CD4-positive, alpha-beta memory T cell (primary cell): Measurements from ENCODE around the gene TAF4B. TPM values are rescaled to one million over a fixed set of nuclear protein-coding genes. Genes with fewer than 3 reads are reported as not detected.

Experiments
- CTCF ChIA-PET: fragments of 350-600 bp; sonication (Branson Sonifier 250); formaldehyde crosslinking; loops from one replicate; lab custom pipeline; 2021; ENCODE audit warnings: inconsistent platforms; ENCODE audit not compliant: partially characterized antibody; lab: Charles Lee
- POLR2A ChIA-PET: fragments of 350-600 bp; sonication (Branson Sonifier 250); formaldehyde crosslinking; loops from one replicate; lab custom pipeline; 2021; ENCODE audit not compliant: partially characterized antibody; lab: Charles Lee
- DNase-seq, 5 donors: peaks; one replicate each; pipeline versions ENCODE4 v3.0.0 to v3.0.0-alpha.2; 2020 to 2022; ENCODE audit warnings: mixed read lengths in 1 of 5
- H3K27ac ChIP-seq: one replicate; pipeline ENCODE4 v1.7.0; 2013; ENCODE audit warnings: low read depth, low read length
- H3K27me3 ChIP-seq: 2 replicates; pipeline ENCODE4 v1.7.0; 2013; ENCODE audit warnings: mild to moderate bottlenecking, low read length, moderate library complexity; ENCODE audit not compliant: insufficient read depth
- H3K36me3 ChIP-seq: 2 replicates; pipeline ENCODE4 v1.7.0; 2013; ENCODE audit warnings: mild to moderate bottlenecking, low read length, moderate library complexity; ENCODE audit not compliant: insufficient read depth
- H3K4me1 ChIP-seq: 2 replicates; pipeline ENCODE4 v1.7.0; 2013; ENCODE audit warnings: mild to moderate bottlenecking, low read length, moderate library complexity; ENCODE audit not compliant: insufficient read depth
- H3K4me3 ChIP-seq, 2 donors: one replicate each; pipeline ENCODE4 v1.7.0; 2013; ENCODE audit warnings: low read length in 2 of 2, mild to moderate bottlenecking in 1 of 2
- H3K9me3 ChIP-seq, 2 donors: one replicate each; pipeline ENCODE4 v1.7.0; 2013; ENCODE audit warnings: low read length in 2 of 2, control low read depth in 1 of 2; ENCODE audit not compliant: control insufficient read depth in 1 of 2
- H3K27ac Mint-ChIP-seq, 7 donors: one replicate each; pipeline ENCODE4 v1.8.0; 2020 to 2021; ENCODE audit warnings: mixed read lengths in 7 of 7, mild to moderate bottlenecking in 6 of 7, inconsistent platforms in 3 of 7, moderate library complexity in 3 of 7
- H3K27me3 Mint-ChIP-seq, 2 donors: one replicate each; pipeline ENCODE4 v1.8.0; 2020 to 2021; ENCODE audit warnings: mixed read lengths in 2 of 2
- H3K36me3 Mint-ChIP-seq, 2 donors: one replicate each; pipeline ENCODE4 v1.8.0; 2020 to 2021; ENCODE audit warnings: mixed read lengths in 2 of 2, inconsistent platforms in 1 of 2, mild to moderate bottlenecking in 1 of 2
- H3K4me1 Mint-ChIP-seq, 4 donors: one replicate each; pipeline ENCODE4 v1.8.0; 2020 to 2021; ENCODE audit warnings: mixed read lengths in 4 of 4, mild to moderate bottlenecking in 1 of 4
- H3K4me3 Mint-ChIP-seq, 8 donors: one replicate each; pipeline ENCODE4 v1.8.0; 2020 to 2021; ENCODE audit warnings: mixed read lengths in 8 of 8, mild to moderate bottlenecking in 7 of 8, moderate library complexity in 6 of 8, inconsistent platforms in 3 of 8
- H3K9me3 Mint-ChIP-seq, 8 donors: one replicate each; pipeline ENCODE4 v1.8.0; 2020 to 2021; ENCODE audit warnings: mixed read lengths in 8 of 8, mild to moderate bottlenecking in 5 of 8, inconsistent platforms in 3 of 8, moderate library complexity in 1 of 8
- intact Hi-C: fragments of 100-400 bp; cut with micrococcal nuclease; formaldehyde crosslinking; loops from one replicate; pipeline ENCODE4 v1.15.1; 2023
- polyA plus RNA-seq, 2 donors: library from polyadenylated mRNA; unstranded; fragments of 300-500 nt; fragmentation: Illumina TruSeq; gene quantifications; one replicate each; pipeline ENCODE4 v1.2.3, GENCODE V29; 2021
- total RNA-seq, 2 experiments: library from RNA; stranded (reverse); gene quantifications; one replicate each; pipeline ENCODE4 v1.2.3, GENCODE V29; 2021

Gene TAF4B
- total and polyA plus RNA-seq, 4 experiments from 2014 or later: 4.9 to 8.1 (median 7.0) TPM

DNA sequence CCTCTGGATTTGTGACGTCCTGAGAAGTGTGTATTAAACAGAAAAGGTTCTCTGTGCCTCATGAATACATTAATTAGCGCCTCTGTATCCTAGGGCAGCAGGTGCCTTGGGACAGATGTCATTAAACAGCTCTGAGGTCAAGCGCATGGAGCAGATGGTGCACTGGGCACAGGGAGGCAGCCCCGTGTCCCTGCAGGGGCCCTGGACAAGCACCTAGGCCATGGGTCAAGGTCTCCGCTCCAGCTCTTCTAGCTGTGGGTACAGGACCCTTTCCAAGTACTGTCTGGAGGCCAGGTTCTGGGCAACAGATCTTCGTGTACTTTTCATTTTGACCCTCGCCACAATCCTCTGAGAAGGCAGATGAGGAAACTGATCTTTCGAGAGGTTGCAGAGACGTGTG lies 195.7 kb downstream of the TAF4B start:
- no peaks in the 10 kb centered on the region for H3K27me3 ChIP-seq
- CTCF ChIA-PET: no interaction called here
- DNase-seq: no peak
- no peaks in the 10 kb centered on the region for H3K9me3 ChIP-seq
- POLR2A ChIA-PET: no interaction called here
- H3K4me3 ChIP-seq: no peak overlapping the region
- H3K9me3 Mint-ChIP-seq: no peaks in the 10 kb centered on the region
- peaks cover 0 to 1% of the 10 kb centered on the region in 2 donors for H3K27me3 Mint-ChIP-seq
- intact Hi-C loops: no loop called here
- H3K4me1 ChIP-seq: no peaks in the 10 kb centered on the region
- H3K4me3 Mint-ChIP-seq: no peak overlapping the region
- H3K36me3 Mint-ChIP-seq: no peaks in the 10 kb centered on the region
- H3K4me1 Mint-ChIP-seq: no peaks in the 10 kb centered on the region
- H3K27ac Mint-ChIP-seq: no peak overlapping the region
- no peaks in the 10 kb centered on the region for H3K36me3 ChIP-seq
- no peak overlapping the region for H3K27ac ChIP-seq

DNA sequence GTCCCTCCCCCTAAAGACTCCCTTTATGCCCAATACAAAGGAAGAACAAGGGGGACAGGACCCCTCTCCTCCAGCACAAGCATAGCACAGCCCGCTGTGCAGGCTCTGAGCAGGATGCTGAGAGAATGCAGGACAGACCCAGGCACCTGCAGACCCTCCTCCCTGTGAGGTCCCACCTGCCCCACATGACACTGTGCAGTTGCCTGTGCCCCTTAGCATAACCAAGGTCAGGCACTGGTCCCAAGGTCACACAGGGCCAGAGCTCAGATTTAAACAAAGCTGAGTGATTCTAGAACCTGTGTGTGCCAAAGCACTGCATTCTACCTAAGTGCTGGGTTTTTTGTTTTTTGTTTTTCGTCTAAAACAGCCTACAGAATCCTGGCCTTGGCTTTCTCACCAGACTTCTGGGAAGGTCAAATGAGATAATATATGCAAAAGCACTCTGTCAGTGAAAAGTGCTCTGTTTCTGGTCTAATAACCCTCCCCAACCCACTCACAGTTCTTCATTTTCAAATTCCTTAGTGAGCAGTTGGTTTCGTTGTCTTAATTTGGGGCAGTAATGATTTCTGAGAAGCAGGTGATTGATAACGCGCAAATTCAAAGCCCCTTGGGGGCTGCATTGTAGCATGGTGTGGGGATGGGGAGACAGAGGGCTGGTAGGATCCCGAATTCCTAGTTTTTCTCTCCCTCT lies 196.4 kb downstream of the TAF4B start:
- Histone ChIP-seq H3K27me3 (no peaks in the 10 kb centered on the region), H3K36me3 (no peaks in the 10 kb centered on the region), H3K4me1 (no peaks in the 10 kb centered on the region), H3K9me3 (no peaks in the 10 kb centered on the region), H3K4me3 (no peak overlapping the region), H3K27ac (no peak overlapping the region)
- no peaks in the 10 kb centered on the region for H3K4me1 Mint-ChIP-seq
- H3K27ac Mint-ChIP-seq: no peak overlapping the region
- no peak for DNase-seq
- no peaks in the 10 kb centered on the region for H3K36me3 Mint-ChIP-seq
- H3K9me3 Mint-ChIP-seq: no peaks in the 10 kb centered on the region
- intact Hi-C loops: no loop called here
- no peak overlapping the region for H3K4me3 Mint-ChIP-seq
- H3K27me3 Mint-ChIP-seq: peaks cover 0 to 1% of the 10 kb centered on the region in 2 donors
- POLR2A ChIA-PET: no interaction called here
- CTCF ChIA-PET: no interaction called here

DNA sequence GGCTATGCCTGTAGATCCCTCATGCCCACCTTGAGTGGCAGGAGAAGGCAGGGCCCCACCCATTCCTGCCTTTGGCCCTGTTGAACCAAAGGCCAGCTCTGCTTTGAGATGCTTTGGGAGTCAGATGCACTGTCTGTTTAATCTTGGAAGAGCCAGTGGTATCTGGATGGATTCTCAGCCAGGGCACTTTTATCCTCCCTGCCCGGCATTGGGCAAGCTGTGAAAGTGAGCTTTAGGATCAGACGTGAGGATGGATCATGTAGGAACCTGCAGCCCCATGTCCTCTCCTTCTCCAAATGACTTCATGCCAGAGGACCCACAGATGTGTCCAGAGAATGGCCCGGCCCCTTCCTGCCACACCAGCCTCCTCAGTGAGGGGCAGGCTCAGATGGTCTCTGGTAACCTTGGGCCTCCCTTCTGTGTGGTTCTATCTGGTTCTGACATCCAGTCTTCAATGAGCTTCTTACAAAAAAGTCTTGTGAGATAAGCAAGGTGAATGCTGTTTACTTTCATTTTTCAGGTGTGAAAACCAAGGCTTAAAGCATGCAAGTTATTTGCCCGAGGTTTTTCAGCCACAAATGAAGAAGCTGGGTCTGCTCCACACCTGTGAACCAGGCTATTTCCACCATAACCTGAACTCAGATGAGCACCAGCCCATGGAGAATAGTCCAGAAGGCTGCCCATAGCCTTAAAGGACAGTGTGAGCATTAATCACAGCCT lies 198.3 kb downstream of the TAF4B start:
- ChIA-PET CTCF (interaction anchor here (1.7 kb wide), 1 partner anchor 41 kb away, joined by 5 read pairs; no protein-coding TSS in a partner anchor), POLR2A (no interaction called here)
- Mint-ChIP-seq H3K27ac (no peak overlapping the region), H3K4me1 (no peaks in the 10 kb centered on the region), H3K4me3 (no peak overlapping the region), H3K9me3 (no peaks in the 10 kb centered on the region), H3K36me3 (no peaks in the 10 kb centered on the region), H3K27me3 (peaks cover 0 to 1% of the 10 kb centered on the region in 2 donors)
- H3K4me1 ChIP-seq: no peaks in the 10 kb centered on the region
- H3K9me3 ChIP-seq: no peaks in the 10 kb centered on the region
- no peak overlapping the region for H3K4me3 ChIP-seq
- intact Hi-C loops: no loop called here
- no peaks in the 10 kb centered on the region for H3K27me3 ChIP-seq
- DNase-seq: no peak
- no peaks in the 10 kb centered on the region for H3K36me3 ChIP-seq
- H3K27ac ChIP-seq: no peak overlapping the region

DNA sequence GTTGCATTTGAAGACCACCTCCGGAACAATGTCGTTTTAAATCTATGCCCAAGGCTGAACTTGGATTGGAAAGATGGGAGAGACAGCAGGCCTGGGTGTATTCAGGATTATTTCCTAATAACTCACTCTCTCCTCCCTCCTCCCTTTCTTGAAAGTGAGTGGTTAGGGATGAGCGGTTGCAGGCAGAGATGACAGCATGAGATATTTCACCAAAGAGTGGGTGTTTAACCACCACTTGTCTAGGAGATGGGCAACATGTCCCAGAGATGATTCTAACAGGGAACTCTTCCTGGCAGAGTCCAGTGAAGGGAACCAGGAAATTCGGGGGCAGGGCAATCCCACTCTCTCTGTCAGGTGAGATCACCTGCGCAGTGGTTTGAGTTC lies 198.9 kb downstream of the TAF4B start:
- Mint-ChIP-seq H3K9me3 (no peaks in the 10 kb centered on the region), H3K27me3 (peaks cover 0 to 1% of the 10 kb centered on the region in 2 donors), H3K4me1 (no peaks in the 10 kb centered on the region), H3K4me3 (no peak overlapping the region), H3K36me3 (no peaks in the 10 kb centered on the region), H3K27ac (no peak overlapping the region)
- POLR2A ChIA-PET: no interaction called here
- intact Hi-C loops: no loop called here
- H3K4me1 ChIP-seq: no peaks in the 10 kb centered on the region
- no peaks in the 10 kb centered on the region for H3K9me3 ChIP-seq
- DNase-seq: no peak
- no peak overlapping the region for H3K27ac ChIP-seq
- CTCF ChIA-PET: interaction anchor here (1.7 kb wide), 1 partner anchor 41 kb away, joined by 5 read pairs; no protein-coding TSS in a partner anchor
- no peak overlapping the region for H3K4me3 ChIP-seq
- H3K27me3 ChIP-seq: no peaks in the 10 kb centered on the region
- no peaks in the 10 kb centered on the region for H3K36me3 ChIP-seq

DNA sequence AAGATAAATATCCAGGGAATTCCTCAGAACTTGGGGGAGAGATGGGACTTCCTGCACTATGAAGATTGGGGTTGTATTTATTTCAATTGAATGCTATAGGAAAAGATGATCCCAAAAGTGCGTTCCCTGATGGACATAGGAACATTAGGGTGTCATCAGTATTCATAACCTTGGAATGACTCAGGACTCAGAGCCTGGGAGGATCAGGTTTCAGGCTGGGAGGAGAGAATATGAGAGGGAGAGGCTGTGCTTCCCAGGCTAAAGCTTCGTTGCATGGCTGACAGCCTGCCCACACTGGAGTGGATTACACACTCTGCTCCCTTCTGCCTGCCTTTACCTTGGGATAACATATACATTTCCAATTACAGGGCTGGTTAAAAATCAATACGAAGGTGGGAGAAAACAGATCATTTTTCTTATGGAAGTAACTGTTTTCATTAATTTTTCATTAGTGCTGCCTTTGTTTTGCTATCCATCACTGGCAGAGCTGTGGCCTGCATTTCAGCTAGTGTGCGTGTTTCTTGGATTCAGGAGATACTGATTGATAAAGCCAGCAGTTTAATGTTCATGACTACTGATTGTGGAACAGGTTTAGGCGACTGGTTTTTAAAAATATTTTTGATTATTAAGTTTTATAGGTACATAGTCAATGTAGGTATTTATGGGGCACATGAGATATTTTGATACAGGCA lies 203.4 kb downstream of the TAF4B start:
- CTCF ChIA-PET: no interaction called here
- Mint-ChIP-seq H3K36me3 (no peaks in the 10 kb centered on the region), H3K4me1 (no peaks in the 10 kb centered on the region), H3K4me3 (no peak overlapping the region), H3K27me3 (peaks cover 1 to 2% of the 10 kb centered on the region in 2 donors), H3K9me3 (peaks cover 0 to 4% (median 0%) of the 10 kb centered on the region in 8 donors), H3K27ac (no peak overlapping the region)
- Histone ChIP-seq H3K27me3 (no peaks in the 10 kb centered on the region), H3K36me3 (no peaks in the 10 kb centered on the region), H3K27ac (no peak overlapping the region), H3K4me1 (no peaks in the 10 kb centered on the region), H3K4me3 (no peak overlapping the region), H3K9me3 (no peaks in the 10 kb centered on the region)
- intact Hi-C loops: no loop called here
- POLR2A ChIA-PET: no interaction called here
- no peak for DNase-seq

DNA sequence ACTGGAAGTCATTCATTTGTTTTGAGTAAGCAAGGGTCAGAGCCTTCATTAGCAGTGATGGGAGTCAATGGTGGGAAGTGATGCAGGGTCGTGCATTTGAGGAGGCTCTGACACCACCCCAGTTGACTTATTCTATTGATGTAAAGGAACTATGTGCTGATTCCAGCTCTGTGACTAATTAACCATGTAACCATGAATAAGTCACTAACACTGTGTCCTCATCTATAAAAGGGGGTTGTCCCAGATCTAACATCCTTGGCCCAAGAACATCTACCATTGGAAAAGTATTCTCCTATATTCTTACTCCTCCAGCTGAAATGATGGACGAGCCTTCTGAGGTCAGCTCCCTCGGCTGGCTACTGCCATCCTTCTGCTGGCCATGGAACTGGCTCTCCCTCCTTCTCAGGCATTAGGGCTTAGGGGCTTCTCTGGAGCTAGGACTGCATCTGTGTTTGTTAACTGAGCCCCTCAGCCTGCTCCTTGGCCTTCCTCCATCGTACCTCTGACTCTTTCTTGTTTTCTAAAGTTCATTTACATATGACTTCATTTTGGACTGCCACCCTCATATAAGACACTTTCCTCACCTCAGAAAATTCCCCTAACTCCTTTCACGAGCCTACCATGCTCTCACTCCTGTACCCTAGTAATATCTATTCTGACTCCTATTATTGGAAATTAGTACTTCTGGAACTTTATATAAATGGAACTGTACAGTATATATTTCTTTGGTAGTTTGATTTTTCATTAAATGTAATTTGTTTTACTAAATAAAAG lies 206.6 kb downstream of the TAF4B start:
- Histone ChIP-seq H3K4me1 (no peaks in the 10 kb centered on the region), H3K36me3 (no peaks in the 10 kb centered on the region), H3K27ac (no peak overlapping the region), H3K9me3 (no peaks in the 10 kb centered on the region), H3K4me3 (no peak overlapping the region), H3K27me3 (no peaks in the 10 kb centered on the region)
- no peaks in the 10 kb centered on the region for H3K36me3 Mint-ChIP-seq
- H3K27me3 Mint-ChIP-seq: peaks cover 6 to 7% of the 10 kb centered on the region in 2 donors
- H3K4me3 Mint-ChIP-seq: no peak overlapping the region
- H3K4me1 Mint-ChIP-seq: no peaks in the 10 kb centered on the region
- H3K27ac Mint-ChIP-seq: no peak overlapping the region
- peaks cover 0 to 4% (median under 1%) of the 10 kb centered on the region in 8 donors for H3K9me3 Mint-ChIP-seq
- DNase-seq: no peak
- POLR2A ChIA-PET: no interaction called here
- CTCF ChIA-PET: no interaction called here
- intact Hi-C loops: no loop called here

DNA sequence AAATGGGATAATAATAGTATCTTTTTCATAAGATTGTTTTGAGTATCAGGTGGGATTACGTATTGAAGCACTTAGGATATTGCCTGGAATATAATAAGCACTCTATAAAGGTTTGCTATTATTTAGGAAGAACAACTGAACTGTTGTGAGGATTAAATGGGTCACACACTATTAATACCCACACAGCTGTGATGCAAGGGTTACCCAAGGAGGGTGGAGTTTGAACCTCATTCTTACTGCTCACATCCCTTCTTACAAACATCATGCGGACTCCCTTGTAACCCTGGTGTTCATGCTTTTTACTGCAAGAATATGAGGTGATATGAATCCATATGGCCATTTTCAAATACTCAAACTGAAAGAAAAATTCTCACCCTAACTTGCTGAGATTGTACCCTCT lies 208.6 kb downstream of the TAF4B start:
- ChIA-PET CTCF (no interaction called here), POLR2A (no interaction called here)
- H3K4me1 ChIP-seq: no peaks in the 10 kb centered on the region
- H3K9me3 ChIP-seq: no peaks in the 10 kb centered on the region
- intact Hi-C loops: no loop called here
- H3K36me3 ChIP-seq: no peaks in the 10 kb centered on the region
- H3K4me3 Mint-ChIP-seq: no peak overlapping the region
- H3K36me3 Mint-ChIP-seq: no peaks in the 10 kb centered on the region
- H3K4me3 ChIP-seq: no peak overlapping the region
- H3K4me1 Mint-ChIP-seq: no peaks in the 10 kb centered on the region
- H3K27ac Mint-ChIP-seq: no peak overlapping the region
- no peak for DNase-seq
- no peaks in the 10 kb centered on the region for H3K27me3 ChIP-seq
- H3K27ac ChIP-seq: no peak overlapping the region
- peaks cover 6 to 10% of the 10 kb centered on the region in 2 donors for H3K27me3 Mint-ChIP-seq
- H3K9me3 Mint-ChIP-seq: peaks cover 0 to 4% (median under 1%) of the 10 kb centered on the region in 8 donors
